HG02571 (cell line): ENCODE results near the gene TARBP1.
"Not testable (repeated sequence)": the region's sequence is repeated elsewhere in the genome, so short reads cannot be mapped to it uniquely, and the experiment has no call there.

ENCODE experiments used
- ATAC-seq: cut with Tn5 transposase; IDR thresholded peaks from one replicate; pipeline ENCODE4 v1.9.1; 2021; ENCODE audit warnings: mild to moderate bottlenecking, moderate library complexity; ENCODE audit not compliant: unreplicated experiment

Gene TARBP1

DNA sequence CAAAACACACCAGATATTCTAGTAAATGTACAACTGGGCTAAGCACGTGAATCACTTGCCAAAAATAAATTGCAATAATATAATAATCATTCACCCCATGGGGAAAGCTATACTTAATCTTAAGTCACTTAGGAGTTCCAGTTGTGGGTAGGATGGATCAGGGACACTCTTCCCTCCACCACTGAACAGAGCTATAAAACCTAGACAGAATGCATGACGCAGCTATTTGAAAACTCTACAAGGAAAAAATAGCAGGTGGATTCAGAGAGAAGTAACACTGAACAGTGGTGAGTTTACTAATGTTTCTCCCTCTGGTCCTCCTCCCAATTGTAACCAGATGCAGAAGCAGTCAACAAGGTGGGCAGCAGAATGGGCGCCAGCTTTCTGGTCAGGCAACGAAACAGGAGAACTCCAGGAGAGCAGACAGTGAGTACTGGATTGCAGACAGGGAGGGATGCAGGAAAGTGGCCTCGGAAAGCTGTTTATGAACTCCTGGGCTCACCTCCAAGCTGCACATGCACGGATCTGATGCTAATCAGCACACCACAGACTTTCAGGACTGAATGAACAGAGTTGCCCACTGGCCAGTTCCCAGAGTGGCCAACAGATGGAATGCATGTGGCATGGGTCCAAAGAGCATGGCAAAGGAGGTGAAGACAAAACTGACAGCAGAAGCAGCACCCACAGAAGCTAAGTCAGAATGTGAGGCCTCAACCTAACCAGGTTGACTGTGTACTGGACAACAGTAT, 41.4 kb downstream of the TARBP1 start:
- ATAC-seq, result no peak

DNA sequence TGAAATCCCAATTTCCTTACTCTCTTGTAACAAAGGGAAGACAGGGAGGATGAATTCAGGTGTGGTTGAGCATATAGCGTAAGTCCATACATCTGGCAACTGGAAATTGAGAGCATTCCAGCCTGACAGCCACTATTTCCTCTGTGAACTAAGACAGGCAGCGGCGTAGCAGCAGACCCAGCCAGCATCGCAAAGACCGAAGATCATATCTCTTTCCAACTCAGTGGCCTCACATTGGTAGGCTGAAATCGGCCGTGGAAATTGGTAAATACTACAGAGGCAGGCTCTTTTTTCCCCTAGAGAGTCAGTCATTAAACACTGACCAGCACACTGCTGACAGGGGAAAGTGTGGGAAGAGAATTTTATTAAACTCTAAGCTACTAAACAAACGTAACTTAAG, 43.4 kb downstream of the TARBP1 start:
- no peak for ATAC-seq

DNA sequence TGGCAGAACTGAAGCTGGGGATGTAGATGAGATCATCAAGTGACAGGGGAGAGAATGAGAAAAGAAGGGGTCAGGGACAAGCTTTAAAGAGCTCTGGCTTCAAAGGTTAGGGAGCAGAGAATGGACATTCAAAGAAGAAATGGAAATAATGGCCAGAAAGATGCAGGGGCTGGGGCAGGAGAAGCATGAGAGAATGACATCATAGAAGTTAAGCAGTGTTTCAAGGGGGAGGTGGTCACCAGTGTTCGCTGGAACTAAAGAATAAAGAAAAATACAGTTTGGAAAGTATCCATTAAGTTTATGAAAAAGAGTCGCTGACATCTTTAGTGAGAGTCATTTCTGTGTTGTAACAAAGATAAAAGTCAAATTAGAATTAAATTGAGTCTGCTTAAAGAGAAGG, 44.3 kb downstream of the TARBP1 start:
- ATAC-seq, result no peak

DNA sequence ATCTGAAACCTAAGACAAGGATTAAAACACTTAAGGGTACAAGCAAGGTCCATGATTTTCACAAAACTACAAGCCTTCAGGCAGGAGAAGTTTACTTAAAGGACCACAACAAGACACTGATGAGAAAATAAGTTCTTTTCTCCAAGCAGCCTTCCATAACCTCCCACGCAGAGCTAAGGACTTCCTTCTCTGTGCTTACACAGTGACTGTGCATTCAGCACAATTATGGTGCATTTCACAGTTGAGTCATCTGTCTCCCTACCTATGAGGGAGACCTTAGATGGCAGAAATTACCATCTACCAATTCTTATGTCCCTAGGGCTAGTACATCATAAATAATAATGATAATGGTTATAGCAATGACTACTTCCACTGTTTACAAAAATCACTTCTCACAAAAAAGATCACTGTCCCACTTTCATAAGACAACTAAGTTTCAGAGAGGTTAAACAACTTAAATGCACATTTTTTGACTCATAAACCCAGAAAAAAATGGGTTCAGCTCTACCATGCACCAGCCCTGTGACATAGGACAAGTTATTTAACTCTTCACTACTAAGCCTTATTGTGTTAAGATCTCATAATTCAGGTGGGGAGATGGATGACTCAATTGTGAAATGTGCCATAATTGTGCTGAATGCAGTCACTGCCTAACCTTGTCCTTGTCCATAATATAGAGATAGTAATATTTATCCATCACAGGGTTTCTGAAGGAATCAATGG, 45.3 kb downstream of the TARBP1 start:
- peak; percentile 75 for ATAC-seq

DNA sequence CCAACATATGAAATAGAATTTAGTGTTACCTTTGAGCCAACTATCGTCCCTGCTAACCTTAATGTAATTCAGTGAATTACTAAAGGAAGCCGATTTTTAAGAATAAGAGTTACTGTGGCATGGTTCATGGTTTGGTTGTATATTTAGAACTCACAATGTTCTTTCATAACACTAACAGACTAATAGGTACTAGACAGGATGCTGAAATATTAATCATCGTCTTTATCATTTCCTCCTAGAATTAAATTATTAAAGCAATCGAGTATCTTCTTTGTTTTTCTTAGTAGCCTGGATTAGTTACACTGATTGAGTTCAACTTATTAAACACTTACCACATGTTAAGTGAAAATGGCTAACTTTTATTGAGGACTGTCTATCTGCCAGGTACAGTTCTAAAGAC, 47.7 kb downstream of the TARBP1 start:
- ATAC-seq, result no peak

DNA sequence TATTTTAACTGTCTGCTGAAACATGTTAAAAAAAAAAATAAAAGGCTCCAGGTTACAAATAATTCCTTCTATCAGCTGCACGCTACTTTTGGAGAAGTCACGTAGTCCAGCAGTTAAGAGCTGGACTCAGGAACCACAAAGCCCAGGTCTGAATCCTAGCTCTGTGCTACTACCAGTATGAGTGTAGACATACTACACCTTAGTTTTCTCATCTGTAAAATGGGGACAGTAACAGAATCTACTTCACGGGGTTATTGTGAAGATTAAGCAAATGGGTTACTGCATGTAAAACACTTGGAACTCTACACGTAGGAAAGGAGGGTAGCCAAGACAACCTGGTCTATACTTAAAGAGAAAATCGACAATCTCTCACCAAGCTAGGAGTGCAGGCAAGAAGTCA, 48.3 kb downstream of the TARBP1 start:
- no peak for ATAC-seq

DNA sequence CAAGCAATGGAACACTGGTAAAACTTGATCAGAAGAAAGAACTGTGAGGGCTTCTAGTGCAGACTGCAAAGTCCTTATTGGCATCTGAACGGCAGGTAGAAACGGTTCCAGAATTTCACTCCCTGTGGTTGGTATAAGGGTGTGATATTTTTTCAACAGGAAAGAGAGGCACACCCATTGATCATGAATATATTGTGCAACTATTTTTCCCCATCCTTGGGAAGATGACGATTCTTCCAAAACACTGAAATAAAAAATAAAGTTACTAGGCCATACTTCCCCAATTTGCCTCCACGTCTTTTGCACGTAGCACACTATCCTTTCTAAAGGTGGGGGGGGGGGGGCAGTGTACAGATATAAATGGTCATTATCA, 49.6 kb downstream of the TARBP1 start:
- no peak for ATAC-seq

DNA sequence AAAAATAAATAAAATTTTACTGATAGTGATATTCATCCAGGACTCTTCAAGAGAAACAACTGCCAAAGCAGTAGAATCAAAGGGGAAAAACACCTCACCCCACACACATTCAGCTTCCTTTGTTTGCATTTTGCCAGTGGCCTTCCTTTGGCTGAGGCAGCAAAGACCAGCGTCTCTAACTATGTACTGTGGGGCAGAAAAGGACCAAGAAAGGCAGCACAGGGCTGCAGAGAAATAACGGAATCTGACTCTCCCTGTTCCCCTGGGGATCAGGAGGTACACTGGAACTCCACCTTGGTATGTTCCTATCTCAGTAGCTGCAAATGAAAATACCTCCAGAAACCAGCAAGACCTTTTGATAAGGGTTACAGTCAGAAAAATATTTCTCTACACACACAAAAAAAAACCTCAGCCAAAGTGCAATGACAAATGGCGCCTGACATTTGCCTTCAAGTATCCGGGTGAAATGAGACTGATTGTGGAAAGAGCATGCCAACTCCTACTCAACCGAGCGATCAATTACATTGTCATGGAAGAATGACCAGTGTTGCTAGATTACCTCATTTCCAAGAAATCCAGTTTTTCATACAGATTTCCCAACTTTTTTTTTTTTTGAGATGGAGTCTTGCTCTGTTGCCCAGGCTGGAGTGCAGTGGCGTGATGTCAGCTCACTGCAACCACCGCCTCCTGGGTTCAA, 50.9 kb downstream of the TARBP1 start:
- no peak for ATAC-seq

DNA sequence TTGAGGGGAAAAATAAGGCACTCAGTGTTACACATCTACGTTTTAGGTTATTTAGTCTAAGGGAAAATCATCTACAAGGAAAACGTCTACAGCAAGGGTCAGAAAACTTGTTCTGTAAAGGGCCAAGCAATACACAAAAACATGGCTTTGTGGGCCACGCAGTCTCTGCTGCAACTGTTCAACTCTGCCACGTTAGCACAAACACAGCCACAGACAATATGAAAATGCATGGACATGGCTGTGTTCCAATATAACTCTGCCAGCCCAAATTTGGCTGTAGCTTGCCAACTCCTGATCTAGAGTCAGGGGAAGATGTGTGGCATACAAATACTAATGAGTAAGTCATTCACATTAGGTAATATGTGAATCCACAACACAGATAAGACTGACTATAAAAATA, 65.0 kb downstream of the TARBP1 start:
- no peak for ATAC-seq

DNA sequence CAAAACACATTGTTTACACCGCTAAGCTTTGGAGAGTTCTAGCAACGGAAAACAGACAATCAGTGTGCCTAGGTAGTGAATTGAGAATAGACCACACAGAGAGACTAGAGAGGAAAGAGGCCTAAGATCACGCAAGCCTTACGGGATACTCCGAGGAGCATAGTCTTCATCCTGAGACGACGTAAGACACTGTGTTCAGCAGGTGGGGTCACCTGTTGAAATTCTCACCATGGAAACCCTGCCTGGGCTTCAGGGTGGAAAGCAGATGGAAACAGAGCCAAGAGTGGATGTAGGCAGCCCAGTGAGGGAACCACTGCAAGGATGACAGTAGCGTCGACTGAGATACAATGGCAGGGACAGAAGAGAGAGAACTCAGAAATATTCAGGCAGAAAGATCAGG, 65.5 kb downstream of the TARBP1 start:
- ATAC-seq, result no peak

DNA sequence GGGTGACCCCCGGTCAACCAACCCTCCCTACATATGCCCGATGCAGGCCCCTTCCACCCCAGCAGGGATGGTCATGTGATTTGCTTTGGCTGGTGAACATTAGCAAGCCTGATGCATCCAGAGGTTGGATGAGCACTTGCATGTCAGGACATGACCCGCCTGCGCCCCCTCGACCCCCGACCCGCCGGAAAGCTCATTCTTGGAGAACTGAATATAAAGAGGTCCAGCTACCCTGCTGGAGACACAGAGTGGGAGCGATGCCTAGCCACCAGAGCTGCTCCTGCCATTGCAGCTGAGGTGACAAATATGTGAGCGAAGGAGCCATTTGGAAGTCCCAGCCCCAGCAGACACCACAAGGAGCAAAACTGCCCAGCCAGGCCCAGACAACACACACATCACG, 66.1 kb downstream of the TARBP1 start:
- no peak for ATAC-seq

DNA sequence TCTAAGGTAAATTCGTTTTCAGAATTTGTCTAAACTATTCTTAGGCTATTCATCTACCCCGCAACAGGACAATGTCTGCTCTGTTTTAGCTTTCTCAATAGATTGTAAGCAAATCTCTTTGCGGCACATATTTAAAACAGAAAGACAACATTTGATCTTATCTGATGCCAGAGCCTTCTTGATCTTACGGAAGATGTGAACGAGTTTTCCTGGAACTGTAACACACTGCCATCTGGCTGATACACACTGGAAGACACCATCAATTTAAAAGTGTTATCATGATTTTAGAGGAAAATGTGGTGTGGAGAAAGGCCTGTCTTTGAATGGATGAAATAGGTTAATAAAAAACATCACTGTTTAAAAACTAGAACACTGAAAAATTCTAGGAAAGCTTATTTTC, 69.7 kb downstream of the TARBP1 start:
- ATAC-seq, result no peak

DNA sequence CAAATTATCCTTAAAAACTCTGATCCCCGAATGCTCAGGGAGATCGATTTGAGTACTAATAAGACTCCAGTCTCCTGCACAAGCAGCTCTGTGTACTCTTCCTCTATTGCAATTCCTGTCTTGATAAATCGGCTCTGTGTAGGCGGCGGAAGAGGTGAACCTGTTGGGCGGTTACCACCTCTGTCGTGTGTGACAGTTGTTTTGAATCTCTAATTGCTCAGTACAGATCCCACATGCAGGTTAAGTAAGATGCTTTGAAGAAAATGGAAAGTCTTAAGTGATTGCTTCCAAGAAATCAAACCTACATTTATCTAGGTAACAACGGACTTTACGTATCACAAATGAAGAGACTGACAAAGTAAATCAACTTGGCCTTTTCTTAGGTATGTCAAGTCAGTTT, 70.2 kb downstream of the TARBP1 start:
- ATAC-seq, result no peak

DNA sequence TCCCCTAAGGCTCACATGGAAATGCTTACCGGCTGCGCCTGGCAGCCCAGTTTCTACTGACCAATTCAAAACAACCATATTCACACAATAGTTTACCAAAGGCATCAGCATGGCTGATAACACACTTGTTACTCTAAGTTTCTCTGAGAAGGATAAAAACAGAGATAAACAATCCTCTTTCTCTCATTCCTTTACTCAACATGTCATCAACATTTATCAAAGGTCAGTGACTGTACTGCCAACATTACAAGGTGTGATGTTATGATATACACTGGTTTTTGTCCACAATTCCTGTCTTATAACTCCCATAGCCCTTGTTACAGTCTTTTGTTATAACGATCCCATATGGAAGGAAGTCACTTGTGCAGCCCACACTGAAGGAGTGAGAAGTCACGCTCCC, 72.1 kb downstream of the TARBP1 start:
- ATAC-seq, result no peak

DNA sequence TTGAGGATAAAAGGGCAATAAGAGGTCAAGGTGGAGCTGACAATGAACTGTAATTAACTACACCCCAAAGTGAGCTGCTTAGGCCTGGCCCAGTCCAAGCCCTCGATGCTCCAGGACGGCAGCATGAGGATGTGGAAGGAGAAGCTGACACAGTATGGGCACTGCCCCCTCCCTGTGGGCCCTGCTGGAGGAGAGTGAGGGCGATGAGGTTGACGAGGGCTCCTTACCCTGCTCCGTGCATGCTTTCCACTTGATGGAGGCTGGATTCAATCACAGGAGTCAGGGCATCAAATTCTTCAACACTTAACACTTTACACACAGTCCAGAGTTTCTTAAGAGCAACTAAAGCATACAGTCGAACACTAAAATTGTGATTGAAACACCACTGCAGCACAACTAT, 73.3 kb downstream of the TARBP1 start:
- ATAC-seq, result no peak

DNA sequence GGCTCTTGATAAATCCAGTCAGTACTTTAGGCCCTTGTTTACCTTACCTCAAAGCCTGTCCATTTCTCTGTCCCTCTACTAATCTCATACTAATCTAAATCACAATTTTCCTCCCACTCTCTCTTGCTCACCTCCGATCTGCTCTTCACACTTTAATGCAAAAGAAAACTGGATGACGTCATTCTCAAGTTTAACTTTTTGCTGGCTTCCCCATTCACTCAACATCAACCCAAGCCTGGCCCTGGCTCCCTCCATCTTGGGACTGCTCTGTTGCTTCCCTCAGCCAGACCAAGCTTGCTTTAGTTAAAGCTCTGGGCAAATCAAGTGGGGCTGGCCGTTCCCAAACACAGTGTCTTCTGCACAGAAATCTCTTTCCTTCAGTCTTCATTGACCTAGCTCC, 76.0 kb downstream of the TARBP1 start:
- ATAC-seq, result no peak

DNA sequence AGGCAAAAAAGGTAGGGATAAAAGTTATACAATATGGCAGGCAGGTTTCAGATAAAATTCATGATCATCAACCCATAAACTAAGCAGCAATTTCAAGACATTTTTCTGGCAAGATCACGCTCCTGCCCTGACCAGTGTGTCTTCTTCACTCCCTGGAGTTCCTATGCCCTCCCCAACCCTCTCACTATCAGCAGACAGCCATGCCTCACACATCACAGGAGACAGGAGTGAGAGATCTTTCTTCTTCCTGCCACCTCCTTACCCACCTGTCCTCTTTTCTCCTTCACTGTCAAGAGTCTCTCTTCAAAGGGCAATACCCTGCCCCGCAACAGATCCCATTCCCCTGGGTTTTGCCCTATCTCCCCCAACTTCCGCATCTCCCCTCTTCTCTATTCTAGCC, 77.3 kb downstream of the TARBP1 start:
- ATAC-seq, result no peak

DNA sequence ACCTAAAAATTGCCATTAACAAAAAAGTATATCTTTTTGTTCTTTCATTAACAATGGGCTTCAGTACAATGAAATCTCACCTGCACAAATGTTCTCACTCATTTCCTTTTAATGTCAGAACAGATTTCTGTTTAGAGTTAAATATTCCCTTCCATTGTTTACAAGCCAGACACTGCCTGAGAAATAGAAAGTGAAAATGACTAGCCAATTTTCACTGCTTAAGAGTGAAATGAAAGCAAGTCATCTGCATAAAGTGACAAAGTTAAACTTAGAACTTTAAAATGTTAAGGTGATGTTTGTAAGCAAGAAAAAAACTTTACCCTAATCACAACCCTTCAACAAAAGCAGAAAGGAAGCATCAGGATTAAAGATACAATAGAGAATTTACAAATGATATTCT, 78.2 kb downstream of the TARBP1 start:
- no peak for ATAC-seq

DNA sequence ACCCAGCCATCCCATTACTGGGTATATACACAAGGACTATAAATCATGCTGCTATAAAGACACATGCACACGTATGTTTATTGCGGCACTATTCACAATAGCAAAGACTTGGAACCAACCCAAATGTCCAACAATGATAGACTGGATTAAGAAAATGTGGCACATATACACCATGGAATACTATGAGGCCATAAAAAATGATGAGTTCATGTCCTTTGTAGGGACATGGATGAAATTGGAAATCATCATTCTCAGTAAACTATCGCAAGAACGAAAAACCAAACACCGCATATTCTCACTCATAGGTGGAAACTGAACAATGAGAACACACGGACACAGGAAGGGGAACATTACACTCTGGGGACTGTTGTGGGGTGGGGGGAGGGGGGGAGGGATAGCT, 79.5 kb downstream of the TARBP1 start:
- ATAC-seq, result not testable (repeated sequence)

DNA sequence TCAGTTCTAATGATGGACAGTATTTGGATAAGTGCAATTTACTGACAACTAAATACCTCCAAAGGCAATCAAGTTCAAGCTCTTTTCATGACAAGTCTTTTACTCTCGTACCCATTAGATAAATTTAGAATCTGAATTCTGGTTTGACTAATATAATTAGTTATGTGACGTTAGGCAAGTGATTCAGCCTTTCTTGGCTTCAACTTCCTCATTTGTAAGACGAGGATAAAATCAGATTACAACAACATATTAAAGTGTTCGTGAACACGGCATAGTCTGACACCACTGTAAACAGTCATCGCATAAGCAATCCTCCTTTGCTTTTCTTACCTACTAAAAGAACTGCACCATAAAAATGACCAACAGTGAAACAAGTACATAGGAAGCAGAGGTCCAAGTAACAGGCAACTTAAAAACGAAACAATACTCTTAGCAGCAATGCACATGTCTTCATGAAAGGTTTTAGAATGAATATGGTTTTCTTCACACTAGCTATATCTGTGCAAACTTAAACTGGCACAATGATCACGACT, 80.1 kb downstream of the TARBP1 start:
- peak; percentile 38 for ATAC-seq

DNA sequence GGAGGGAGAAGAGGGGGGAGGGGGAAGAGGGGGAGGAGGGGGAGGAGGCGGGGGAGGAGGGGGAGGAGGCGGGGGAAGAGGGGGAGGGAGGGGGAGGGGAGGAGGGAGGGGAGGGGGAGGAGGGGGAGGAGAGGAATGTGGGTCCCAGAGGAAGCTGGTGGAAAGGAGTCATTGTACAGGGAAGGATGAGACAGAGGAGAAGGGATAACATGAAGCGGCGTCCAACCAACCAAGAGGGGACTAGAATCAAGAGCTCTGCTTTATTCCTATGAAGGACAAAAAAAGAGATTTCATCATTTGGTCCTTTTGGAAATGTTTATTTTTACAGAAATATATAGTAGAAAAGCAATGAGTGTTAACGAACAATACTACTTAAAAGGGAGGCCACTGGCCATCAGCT, 81.2 kb downstream of the TARBP1 start:
- no peak for ATAC-seq

DNA sequence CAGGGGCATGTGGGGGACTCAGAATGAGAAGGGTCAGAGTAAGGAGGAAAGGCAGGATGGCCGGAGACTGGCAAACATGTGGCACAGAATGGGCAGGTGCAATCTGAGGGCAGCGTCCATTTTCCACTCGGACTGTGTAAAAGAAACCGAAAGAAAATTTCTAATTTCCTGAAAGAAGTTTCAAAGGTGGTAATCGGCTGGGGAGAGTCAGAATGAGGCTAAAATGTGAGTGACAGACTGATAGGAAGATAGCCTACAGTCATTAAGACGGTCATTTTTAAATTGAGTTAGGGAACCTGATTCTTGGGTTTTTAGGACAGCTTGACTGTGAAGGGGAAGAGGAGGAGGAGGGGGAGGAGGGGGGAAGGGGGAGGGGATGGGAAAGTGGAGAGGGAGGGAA, 82.1 kb downstream of the TARBP1 start:
- ATAC-seq, result no peak
